ENCODE measurements around the gene TBC1D7.

Gene TBC1D7

GRCh38 chr6:13267142-13267651, 61.1 kb downstream of the TBC1D7 start:
- Histone ChIP-seq H3K27ac (ENCODE audit: low read depth, low read length) (no peak overlapping the region), H3K4me3 (ENCODE audit: low read length) (no peak overlapping the region), H3K9me3 (ENCODE audit: control insufficient read depth, insufficient read depth, low read length) (no peaks in the 10 kb centered on the region), H3K4me2 (ENCODE audit: low read length) (no peak overlapping the region), H3K9me2 (replicated peaks; ENCODE audit: control insufficient read depth, low read length) (no peaks in the 10 kb centered on the region), H3K27me3 (ENCODE audit: control insufficient read depth, low read length) (no peaks in the 10 kb centered on the region), H3K79me2 (ENCODE audit: control insufficient read depth, low read length) (no peaks in the 10 kb centered on the region), H3K36me3 (ENCODE audit: control insufficient read depth, low read length) (no peaks in the 10 kb centered on the region), H3F3A (ENCODE audit: control insufficient read depth, insufficient read depth) (peaks cover 4% of the 10 kb centered on the region; the same call in 1 of the 2 replicates), H4K20me1 (ENCODE audit: control insufficient read depth, insufficient read depth, low read depth, low read length) (no peaks in the 10 kb centered on the region), H3K4me1 (ENCODE audit: control insufficient read depth, low read length) (peaks cover 42% of the 10 kb centered on the region)
- TF ChIP-seq EZH2phosphoT487 (IDR thresholded peaks at IDR 0.05; ENCODE audit: borderline replicate concordance, low read length) (no peak), CTCF (IDR thresholded peaks at IDR 0.05; ENCODE audit: low read depth, low read length, poor library complexity, severe bottlenecking) (no peak)

DNA sequence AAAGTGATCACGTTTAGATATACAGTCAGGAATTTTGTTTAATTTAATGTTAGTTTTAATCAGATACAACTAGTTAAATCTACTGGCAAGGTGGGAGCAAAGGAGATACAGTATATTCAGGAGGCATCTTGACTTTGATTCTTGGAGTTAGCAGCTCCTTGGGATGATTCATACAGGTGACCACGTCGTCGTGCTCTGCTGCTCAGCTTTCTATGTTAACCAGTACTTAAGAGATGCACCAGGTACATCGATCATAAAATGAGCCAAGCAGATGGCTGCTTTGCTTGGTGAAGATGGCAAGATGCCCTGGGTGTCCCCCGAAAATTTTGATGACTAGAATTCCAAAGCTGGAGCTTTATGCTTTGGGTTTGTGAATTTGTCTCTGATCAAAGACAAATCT, 64.7 kb downstream of the TBC1D7 start:
- Histone ChIP-seq H4K20me1 (ENCODE audit: control insufficient read depth, insufficient read depth, low read depth, low read length) (no peaks in the 10 kb centered on the region), H3K79me2 (ENCODE audit: control insufficient read depth, low read length) (no peaks in the 10 kb centered on the region), H3K4me1 (ENCODE audit: control insufficient read depth, low read length) (peaks cover 68% of the 10 kb centered on the region), H3K27ac (ENCODE audit: low read depth, low read length) (no peak overlapping the region), H3K9me2 (replicated peaks; ENCODE audit: control insufficient read depth, low read length) (no peaks in the 10 kb centered on the region), H3F3A (ENCODE audit: control insufficient read depth, insufficient read depth) (peaks cover 15% of the 10 kb centered on the region), H3K27me3 (ENCODE audit: control insufficient read depth, low read length) (no peaks in the 10 kb centered on the region), H3K4me2 (ENCODE audit: low read length) (peak overlapping the region; percentile 81), H3K4me3 (ENCODE audit: low read length) (no peak overlapping the region), H3K9me3 (ENCODE audit: control insufficient read depth, insufficient read depth, low read length) (no peaks in the 10 kb centered on the region), H3K36me3 (ENCODE audit: control insufficient read depth, low read length) (no peaks in the 10 kb centered on the region)
- TF ChIP-seq EZH2phosphoT487 (IDR thresholded peaks at IDR 0.05; ENCODE audit: borderline replicate concordance, low read length) (no peak), CTCF (IDR thresholded peaks at IDR 0.05; ENCODE audit: low read depth, low read length, poor library complexity, severe bottlenecking) (no peak)

GRCh38 chr6:13262302-13263230, 65.8 kb downstream of the TBC1D7 start:
- Histone ChIP-seq H3K36me3 (ENCODE audit: control insufficient read depth, low read length) (no peaks in the 10 kb centered on the region), H3K9me2 (replicated peaks; ENCODE audit: control insufficient read depth, low read length) (no peaks in the 10 kb centered on the region), H3K9me3 (ENCODE audit: control insufficient read depth, insufficient read depth, low read length) (no peaks in the 10 kb centered on the region), H3K27ac (ENCODE audit: low read depth, low read length) (peak overlapping the region; percentile 92), H3K4me3 (ENCODE audit: low read length) (peak overlapping the region; percentile 57), H4K20me1 (ENCODE audit: control insufficient read depth, insufficient read depth, low read depth, low read length) (no peaks in the 10 kb centered on the region), H3K27me3 (ENCODE audit: control insufficient read depth, low read length) (no peaks in the 10 kb centered on the region), H3F3A (ENCODE audit: control insufficient read depth, insufficient read depth) (peaks cover 15% of the 10 kb centered on the region), H3K79me2 (ENCODE audit: control insufficient read depth, low read length) (no peaks in the 10 kb centered on the region), H3K4me2 (ENCODE audit: low read length) (peak overlapping the region; percentile 81), H3K4me1 (ENCODE audit: control insufficient read depth, low read length) (peaks cover 74% of the 10 kb centered on the region)
- TF ChIP-seq CTCF (IDR thresholded peaks at IDR 0.05; ENCODE audit: low read depth, low read length, poor library complexity, severe bottlenecking) = no peak
- TF ChIP-seq EZH2phosphoT487 (IDR thresholded peaks at IDR 0.05; ENCODE audit: borderline replicate concordance, low read length) = no peak

Data from DOHH2 (cell line).